ENCODE results near the gene HRK.
A peak's percentile ranks its signal among the peaks of the same experiment; 100 is the strongest.
"Not testable (repeated sequence)": the region's sequence is repeated elsewhere in the genome, so short reads cannot be mapped to it uniquely, and the experiment has no call there.

HRK gene

DNA sequence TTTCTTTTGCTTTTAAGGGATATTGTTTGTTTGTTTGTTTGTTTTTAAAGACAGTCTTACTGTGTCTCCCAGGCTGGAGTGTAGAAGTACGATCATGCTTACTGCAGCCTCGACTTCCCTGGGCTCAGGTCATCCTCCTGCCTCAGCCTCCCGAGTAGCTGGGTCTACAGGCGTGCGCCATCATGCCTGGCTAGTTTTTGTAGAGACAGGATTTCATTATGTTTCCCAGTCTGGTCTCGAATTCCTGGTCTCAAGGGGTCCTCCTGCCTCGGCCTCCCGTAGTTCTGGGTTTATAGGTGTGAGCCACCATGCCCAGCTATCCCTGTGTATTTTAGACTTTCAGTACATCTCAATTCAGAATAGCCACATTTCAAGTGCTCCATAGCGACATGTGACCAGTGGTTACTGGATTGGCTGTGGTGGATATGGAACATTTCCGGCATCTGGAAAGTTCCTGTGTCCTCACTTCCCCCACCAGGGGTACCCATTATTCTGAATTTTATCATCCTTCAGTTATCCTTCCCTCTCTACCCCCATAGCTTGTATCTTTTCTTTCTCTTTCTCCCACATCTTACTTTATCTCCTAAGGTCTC lies 61.1 kb downstream of the HRK start:
- no peak for DNase-seq (ENCODE audit: extremely low read depth, low read depth)
- TF ChIP-seq, protein P1, sequence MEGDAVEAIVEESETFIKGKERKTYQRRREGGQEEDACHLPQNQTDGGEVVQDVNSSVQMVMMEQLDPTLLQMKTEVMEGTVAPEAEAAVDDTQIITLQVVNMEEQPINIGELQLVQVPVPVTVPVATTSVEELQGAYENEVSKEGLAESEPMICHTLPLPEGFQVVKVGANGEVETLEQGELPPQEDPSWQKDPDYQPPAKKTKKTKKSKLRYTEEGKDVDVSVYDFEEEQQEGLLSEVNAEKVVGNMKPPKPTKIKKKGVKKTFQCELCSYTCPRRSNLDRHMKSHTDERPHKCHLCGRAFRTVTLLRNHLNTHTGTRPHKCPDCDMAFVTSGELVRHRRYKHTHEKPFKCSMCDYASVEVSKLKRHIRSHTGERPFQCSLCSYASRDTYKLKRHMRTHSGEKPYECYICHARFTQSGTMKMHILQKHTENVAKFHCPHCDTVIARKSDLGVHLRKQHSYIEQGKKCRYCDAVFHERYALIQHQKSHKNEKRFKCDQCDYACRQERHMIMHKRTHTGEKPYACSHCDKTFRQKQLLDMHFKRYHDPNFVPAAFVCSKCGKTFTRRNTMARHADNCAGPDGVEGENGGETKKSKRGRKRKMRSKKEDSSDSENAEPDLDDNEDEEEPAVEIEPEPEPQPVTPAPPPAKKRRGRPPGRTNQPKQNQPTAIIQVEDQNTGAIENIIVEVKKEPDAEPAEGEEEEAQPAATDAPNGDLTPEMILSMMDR (IDR thresholded peaks at IDR 0.05; ENCODE audit: low read depth, low read length), result no peak

DNA sequence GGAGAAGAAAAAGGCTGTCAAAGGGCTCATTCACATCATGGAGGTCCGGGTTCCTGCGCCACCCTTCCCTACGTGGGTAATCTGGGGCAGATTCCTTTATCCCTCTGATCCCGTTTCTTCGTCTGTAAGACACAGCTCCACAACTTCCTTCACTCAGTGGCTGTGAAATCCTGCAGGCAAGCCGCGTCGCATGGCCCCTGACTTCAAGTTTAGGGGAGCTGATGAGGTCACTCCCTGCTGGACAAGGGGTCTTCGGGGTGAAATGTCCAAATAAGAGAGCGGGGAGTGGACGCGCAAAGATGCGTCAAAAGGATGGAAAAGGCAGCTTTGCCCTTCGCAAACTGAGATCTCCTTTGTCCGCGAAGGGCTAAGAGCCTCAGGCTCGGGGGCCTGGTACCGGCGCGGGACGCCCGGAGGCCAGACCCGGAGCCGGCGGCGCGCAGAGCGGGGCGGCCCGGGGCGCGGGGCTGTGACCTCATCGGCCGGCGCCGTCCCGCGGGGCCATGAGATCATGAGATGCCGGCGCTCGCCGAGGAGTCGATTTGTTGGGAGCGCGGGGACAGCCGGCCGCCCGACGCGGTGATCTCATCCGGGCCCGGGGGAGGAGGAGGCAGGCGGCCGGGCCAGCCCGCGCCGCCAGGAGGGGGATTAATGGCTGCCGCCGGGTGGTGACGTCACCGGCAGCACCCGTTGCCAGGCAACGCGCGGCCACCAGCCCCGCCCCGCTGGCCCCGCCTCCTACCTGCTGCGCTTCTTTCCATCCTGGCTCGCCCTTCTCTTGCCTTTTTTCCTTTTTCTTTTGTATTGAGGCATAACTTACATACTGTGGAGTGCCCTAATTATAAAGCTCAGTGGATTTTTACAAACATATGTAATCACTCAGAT lies 62.1 kb downstream of the HRK start:
- TF ChIP-seq, protein P1 (IDR thresholded peaks at IDR 0.05; ENCODE audit: low read depth, low read length), result no peak

DNA sequence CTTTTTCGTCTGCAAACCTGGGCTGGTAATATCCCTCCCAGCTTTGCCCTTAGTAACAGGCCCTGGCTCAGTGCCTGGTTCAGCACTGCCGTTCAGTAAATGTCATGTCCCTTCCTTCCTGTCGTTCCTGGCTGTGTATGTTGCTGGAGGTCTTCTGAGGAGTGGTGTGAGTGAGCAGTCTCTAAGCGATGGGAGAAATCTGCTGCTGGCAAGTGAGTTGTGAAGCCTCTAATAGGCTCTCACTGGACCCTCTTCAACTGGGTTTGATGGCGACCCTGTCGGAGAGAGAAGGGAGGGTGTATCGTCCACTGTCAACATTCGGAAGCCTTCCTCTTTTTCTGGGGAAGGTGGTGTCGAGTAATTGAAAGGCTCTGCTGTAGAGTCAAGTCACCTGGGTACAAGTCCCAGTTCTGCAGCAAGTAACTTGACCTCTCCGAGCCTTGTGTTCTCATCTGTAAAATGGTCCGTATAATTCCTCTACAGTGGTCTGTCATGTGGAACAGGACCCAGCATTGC lies 62.8 kb downstream of the HRK start:
- DNase-seq (ENCODE audit: extremely low read depth, low read depth), result no peak
- TF ChIP-seq, protein P1 (IDR thresholded peaks at IDR 0.05; ENCODE audit: low read depth, low read length), result no peak

More for the DNA sequence above, 62.1 kb downstream of the HRK start:
- DNase-seq (ENCODE audit: extremely low read depth, low read depth), result peak; percentile 83

DNA sequence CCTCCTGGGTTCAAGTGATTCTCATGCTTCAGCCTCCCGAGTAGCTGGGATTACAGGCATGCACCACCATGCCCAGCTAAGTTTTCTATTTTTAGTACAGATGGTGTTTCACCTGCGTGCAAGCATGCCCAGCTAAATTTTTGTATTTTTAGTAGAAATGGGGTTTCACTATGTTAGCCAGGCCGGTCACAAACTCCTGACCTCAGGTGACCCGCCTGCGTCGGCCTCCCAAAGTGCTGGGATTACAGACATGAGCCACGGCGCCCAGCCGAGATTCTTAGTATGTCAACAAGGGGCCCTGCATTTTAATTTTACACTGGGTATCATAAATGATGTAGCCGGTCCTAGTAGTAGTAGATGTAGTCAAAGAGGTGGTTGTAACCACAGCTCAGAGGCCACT lies 66.5 kb downstream of the HRK start:
- DNase-seq (ENCODE audit: extremely low read depth, low read depth), result not testable (repeated sequence)

DNA sequence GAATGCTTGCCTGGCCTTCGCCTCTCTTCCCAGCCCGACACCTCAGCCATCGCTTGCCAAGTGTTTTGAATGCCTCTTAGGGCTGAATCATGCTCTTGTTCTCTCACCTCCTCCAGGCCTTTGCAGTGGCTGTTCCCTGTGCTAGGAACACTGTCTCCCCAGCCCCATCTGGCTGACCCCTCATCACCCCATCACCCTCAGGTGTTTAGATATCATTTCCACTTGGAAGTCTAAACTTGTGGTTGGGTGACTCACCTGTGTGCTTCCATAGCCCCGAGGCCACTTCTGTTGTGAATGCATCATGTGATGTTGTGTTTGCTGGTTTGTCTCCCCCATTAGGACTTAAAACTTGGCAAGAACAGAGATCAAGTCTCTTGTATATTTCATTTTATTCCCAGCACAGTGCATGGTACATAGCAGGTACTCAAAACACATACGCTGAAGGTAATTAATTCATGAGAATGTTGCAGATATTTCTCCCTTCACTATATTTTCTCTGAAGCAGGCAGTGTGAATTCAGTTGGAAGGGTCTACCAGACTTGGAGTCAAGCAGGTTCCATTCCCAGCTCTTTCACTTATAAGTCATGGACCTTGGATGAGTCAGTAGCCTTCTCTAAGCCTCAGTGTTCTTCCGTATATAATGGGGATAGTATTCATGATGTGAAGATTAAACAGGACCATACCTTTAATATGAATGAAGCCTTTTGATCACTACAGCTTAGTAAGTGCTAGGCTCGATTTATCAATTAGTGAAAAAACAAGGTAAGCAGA lies 67.8 kb downstream of the HRK start:
- no peak for DNase-seq (ENCODE audit: extremely low read depth, low read depth)
- TF ChIP-seq, protein P1 (IDR thresholded peaks at IDR 0.05; ENCODE audit: low read depth, low read length), result no peak

DNA sequence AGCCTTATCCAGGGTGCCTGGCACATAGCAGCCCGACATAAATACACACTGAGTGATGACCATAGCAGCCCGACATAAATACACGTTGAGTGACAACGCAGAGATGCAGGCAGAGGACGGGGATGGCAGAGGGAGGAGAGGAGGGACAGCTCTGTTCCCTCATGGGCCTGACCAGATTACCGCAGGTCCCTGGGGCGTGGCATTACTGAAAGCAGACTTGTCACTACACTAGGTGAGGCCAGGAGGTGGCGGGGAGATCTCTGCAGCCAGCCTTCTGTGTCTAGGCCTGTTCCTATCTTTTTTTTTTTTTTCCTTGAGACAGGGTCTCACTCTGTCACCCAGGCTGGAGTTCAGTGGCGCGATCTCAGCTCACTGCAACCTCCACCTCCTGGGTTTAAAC lies 69.0 kb downstream of the HRK start:
- TF ChIP-seq, protein P1 (IDR thresholded peaks at IDR 0.05; ENCODE audit: low read depth, low read length), result no peak
- DNase-seq (ENCODE audit: extremely low read depth, low read depth), result no peak

DNA sequence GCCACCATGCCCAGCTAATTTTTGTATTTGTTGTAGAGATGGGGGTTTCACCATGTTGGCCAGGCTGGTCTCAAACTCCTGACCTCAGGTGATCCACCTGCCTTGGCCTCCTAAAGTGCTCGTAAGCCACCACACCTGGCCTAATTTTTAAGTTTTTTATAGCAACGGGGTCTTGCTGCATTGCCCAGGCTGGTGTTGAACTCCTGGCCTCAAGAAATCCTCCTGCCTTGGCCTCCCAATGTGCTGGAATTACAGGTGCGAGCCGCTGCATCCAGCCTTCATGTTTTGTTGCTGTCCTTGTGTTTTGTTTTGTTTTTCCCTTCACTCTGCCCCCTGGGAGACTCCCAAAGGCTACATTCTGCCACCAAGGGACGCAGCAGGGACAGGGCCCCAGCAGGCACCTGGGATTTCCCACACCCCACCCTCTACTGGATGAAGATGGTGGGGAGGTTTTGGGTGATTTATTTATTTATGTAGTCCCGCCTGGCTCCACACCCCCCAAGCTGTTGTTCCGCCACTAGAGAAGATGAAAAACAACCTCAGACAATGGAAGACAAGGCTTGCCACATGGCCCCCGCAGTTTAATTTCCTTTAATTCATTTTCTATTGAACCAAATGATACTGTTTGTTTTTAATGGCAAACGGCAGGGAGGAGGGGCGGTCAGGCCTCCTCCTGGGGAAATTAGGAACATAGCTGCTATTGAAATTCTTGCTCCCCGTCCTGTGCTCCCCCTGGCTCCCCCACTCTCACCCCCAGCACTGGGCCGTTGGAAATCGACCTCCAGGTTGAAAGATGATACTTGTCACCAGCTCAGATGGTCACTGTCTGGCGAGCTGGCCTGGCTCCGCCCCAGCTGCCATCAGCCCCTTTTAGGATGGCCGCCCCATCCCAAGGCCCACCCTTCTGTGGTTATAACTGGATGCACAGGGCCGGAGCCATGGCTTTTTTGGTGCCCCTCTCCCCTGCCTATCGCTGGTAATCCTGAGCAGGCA lies 72.8 kb downstream of the HRK start:
- no peak for DNase-seq (ENCODE audit: extremely low read depth, low read depth)
- TF ChIP-seq, protein P1 (IDR thresholded peaks at IDR 0.05; ENCODE audit: low read depth, low read length), result no peak
